Activated CD4-positive, alpha-beta T cell treated with anti-CD3 and anti-CD28 coated beads, Interleukin-2, amount 50 U/mL, for 4 hours (primary cell): ENCODE data around the gene TIFAB.

Experiments
- DNase-seq, 2 experiments: peaks; one replicate each; pipeline ENCODE4 v3.0.0-alpha.2; 2020

The TIFAB gene

GRCh38 chr5:135481387-135481786 lies 29.2 kb upstream of the TIFAB start:
- DNase-seq, result no peak

- DNase-seq, result no peak
These were observed 28.4 kb upstream of the TIFAB start for GRCh38 chr5:135480511-135480910.

- DNase-seq, result no peak
These were observed 26.8 kb upstream of the TIFAB start for GRCh38 chr5:135478938-135479337.

GRCh38 chr5:135477613-135478066 lies 25.5 kb upstream of the TIFAB start:
- no peak for DNase-seq

- DNase-seq, result no peak
These were observed 24.7 kb upstream of the TIFAB start for GRCh38 chr5:135476615-135477581.

- no peak for DNase-seq
These were observed 22.0 kb upstream of the TIFAB start for GRCh38 chr5:135473956-135474670.

GRCh38 chr5:135472141-135472540 lies 20.0 kb upstream of the TIFAB start:
- DNase-seq, result no peak

GRCh38 chr5:135471726-135472125 lies 19.6 kb upstream of the TIFAB start:
- DNase-seq, result no peak

- no peak for DNase-seq
These were observed 17.8 kb upstream of the TIFAB start for GRCh38 chr5:135469911-135470310.

- DNase-seq, result no peak
These were observed 16.4 kb upstream of the TIFAB start for GRCh38 chr5:135468541-135468940.

GRCh38 chr5:135467871-135468485 lies 15.8 kb upstream of the TIFAB start:
- no peak for DNase-seq

- no peak for DNase-seq
These were observed 15.0 kb upstream of the TIFAB start for GRCh38 chr5:135467051-135467625.

- DNase-seq, result peak; percentile 43 to 46
These were observed 14.3 kb upstream of the TIFAB start for GRCh38 chr5:135466178-135467050.

GRCh38 chr5:135465391-135466122 lies 13.4 kb upstream of the TIFAB start:
- no peak for DNase-seq

GRCh38 chr5:135462304-135462703 lies 10.2 kb upstream of the TIFAB start:
- peak; percentile 12 to 26 for DNase-seq

GRCh38 chr5:135461481-135462151 lies 9.5 kb upstream of the TIFAB start:
- no peak for DNase-seq

GRCh38 chr5:135460246-135461033 lies 8.3 kb upstream of the TIFAB start:
- no peak for DNase-seq

- DNase-seq, result no peak
These were observed 6.8 kb upstream of the TIFAB start for GRCh38 chr5:135458921-135459331.

GRCh38 chr5:135458356-135458755 lies 6.2 kb upstream of the TIFAB start:
- no peak for DNase-seq
